DMS53 (cell line): Measurements from ENCODE around the gene ELOVL1.

Experiments
- DNase-seq: peaks from one replicate; lab custom pipeline; 2025; lab: John Stamatoyannopoulos, UW

The ELOVL1 gene

GRCh38 chr1:43354936-43355335, 12.9 kb downstream of the ELOVL1 start:
- no peak for DNase-seq

- DNase-seq: no peak
These were observed 13.3 kb downstream of the ELOVL1 start for GRCh38 chr1:43354471-43354870.

GRCh38 chr1:43352881-43353280, 14.9 kb downstream of the ELOVL1 start:
- no peak for DNase-seq

- DNase-seq: no peak
These were observed 15.5 kb downstream of the ELOVL1 start for GRCh38 chr1:43352351-43352705.

- DNase-seq: peak; percentile 30
These were observed 16.1 kb downstream of the ELOVL1 start for GRCh38 chr1:43351421-43352350.

GRCh38 chr1:43350976-43351375, 16.8 kb downstream of the ELOVL1 start:
- DNase-seq: no peak

GRCh38 chr1:43349594-43350306, 18.1 kb downstream of the ELOVL1 start:
- peak; percentile 65 for DNase-seq

- DNase-seq: peak; percentile 97
These were observed 18.8 kb downstream of the ELOVL1 start for GRCh38 chr1:43348809-43349593.

GRCh38 chr1:43348343-43348808, 19.4 kb downstream of the ELOVL1 start:
- DNase-seq: peak; percentile 90

GRCh38 chr1:43346636-43347035, 21.2 kb downstream of the ELOVL1 start:
- no peak for DNase-seq

- DNase-seq: no peak
These were observed 22.7 kb downstream of the ELOVL1 start for GRCh38 chr1:43345120-43345519.

- DNase-seq: no peak
These were observed 23.5 kb downstream of the ELOVL1 start for GRCh38 chr1:43344267-43344850.

GRCh38 chr1:43340559-43340958, 27.3 kb downstream of the ELOVL1 start:
- DNase-seq: no peak

GRCh38 chr1:43339584-43340232, 28.1 kb downstream of the ELOVL1 start:
- no peak for DNase-seq

GRCh38 chr1:43338001-43338400, 29.8 kb downstream of the ELOVL1 start:
- no peak for DNase-seq

GRCh38 chr1:43337588-43337987, 30.2 kb downstream of the ELOVL1 start, which contains the start of gene MPL:
MPL (plus strand) TSS chr1:43337818; CDS start chr1:43337849, 31 bp downstream.
- DNase-seq: no peak

- no peak for DNase-seq
These were observed 33.2 kb downstream of the ELOVL1 start for GRCh38 chr1:43334453-43335205.

- DNase-seq: no peak
These were observed 36.1 kb downstream of the ELOVL1 start for GRCh38 chr1:43331688-43332087.

- DNase-seq: no peak
These were observed 37.6 kb downstream of the ELOVL1 start for GRCh38 chr1:43329995-43330751.
